Measurements from ENCODE around the gene BEST2.

DNA sequence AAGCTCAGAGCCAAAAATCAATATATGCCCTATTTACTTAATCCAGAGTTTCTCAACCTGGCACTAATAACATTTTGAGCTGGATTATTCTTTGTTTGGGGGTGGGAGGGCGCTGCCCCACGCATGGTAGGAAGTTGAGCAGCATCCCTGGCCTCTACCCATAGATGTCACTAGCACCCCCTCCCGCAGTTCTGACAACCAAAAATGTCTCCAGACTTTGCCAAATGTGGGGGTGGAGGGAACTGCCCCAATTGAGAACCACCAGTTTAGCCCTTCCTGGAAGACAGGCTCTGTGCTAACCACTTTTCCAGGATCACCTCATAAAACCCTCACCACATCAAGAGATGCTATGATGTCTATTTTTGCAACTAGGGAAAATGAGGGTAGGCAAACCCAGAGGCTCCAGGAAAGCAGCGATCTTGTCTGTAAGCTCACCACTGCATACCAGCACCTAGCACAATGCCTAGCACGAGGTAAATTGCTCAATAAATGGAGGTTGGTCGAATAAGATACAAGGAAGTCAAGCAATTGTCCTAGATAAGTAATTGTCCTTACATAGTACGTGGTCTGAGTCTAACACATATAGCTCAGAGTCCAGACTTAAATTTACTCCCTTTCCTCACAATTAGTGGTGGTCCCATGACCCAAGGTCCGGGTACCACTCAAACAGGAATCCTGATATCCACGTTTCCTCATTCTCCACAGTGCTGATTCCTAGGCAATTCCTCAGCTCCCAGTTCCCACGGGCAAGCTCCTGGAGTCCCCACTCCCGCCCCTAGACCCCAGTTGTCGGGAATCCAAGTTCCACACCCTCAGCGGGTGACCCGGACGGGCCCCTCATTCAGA is 18.0 kb upstream of the BEST2 start:
- TF ChIP-seq, protein P1, sequence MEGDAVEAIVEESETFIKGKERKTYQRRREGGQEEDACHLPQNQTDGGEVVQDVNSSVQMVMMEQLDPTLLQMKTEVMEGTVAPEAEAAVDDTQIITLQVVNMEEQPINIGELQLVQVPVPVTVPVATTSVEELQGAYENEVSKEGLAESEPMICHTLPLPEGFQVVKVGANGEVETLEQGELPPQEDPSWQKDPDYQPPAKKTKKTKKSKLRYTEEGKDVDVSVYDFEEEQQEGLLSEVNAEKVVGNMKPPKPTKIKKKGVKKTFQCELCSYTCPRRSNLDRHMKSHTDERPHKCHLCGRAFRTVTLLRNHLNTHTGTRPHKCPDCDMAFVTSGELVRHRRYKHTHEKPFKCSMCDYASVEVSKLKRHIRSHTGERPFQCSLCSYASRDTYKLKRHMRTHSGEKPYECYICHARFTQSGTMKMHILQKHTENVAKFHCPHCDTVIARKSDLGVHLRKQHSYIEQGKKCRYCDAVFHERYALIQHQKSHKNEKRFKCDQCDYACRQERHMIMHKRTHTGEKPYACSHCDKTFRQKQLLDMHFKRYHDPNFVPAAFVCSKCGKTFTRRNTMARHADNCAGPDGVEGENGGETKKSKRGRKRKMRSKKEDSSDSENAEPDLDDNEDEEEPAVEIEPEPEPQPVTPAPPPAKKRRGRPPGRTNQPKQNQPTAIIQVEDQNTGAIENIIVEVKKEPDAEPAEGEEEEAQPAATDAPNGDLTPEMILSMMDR (IDR thresholded peaks at IDR 0.05), result no peak
- no peak for TF ChIP-seq SIN3A (IDR thresholded peaks at IDR 0.05; ENCODE audit: borderline replicate concordance, insufficient read depth, low read depth, low read length)

All from Panc1 (cell line).